ENCODE measurements around the gene TMEM248. TPM values are rescaled to one million over a fixed set of nuclear protein-coding genes. Genes with fewer than 3 reads are reported as not detected.
"Not testable (repeated sequence)": the region's sequence is repeated elsewhere in the genome, so short reads cannot be mapped to it uniquely, and the experiment has no call there.

TMEM248 gene
- total and polyA plus RNA-seq, 12 donors, result 16.6 to 161 (median 108) TPM

DNA sequence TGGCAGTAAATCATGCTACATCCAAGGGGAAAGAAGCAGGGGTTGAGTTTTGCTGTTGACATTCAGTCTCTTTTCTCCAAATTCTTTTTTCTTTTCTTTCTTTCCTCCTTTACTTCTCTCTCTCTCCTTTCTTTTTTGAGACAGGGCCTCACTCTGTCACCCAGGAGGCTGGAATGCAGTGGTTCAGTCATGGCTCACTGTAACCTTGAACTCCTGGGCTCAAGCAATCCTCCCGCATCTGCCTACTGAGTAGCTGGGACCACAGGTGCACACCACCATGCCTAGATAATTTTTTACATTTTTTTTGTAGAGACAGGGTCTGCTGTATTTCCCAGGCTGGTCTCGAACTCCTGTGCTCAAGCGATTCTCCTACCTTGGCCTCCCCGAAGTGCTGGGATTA, 39.2 kb downstream of the TMEM248 start:
- no peak overlapping the region for H3K27ac ChIP-seq
- H3K4me1 ChIP-seq (replicated peaks in 1 of 2), result no peaks in the 10 kb centered on the region
- WGBS, 4 donors, result 81 to 91% (median 87%) methylated on average over 4 of the region's 4 CpGs
- DNase-seq, result peak in 1 of 7 donors; percentile 8
- H3K4me3 ChIP-seq, result no peak overlapping the region
- no peaks in the 10 kb centered on the region for H3K27me3 ChIP-seq
- TF ChIP-seq, protein P1, sequence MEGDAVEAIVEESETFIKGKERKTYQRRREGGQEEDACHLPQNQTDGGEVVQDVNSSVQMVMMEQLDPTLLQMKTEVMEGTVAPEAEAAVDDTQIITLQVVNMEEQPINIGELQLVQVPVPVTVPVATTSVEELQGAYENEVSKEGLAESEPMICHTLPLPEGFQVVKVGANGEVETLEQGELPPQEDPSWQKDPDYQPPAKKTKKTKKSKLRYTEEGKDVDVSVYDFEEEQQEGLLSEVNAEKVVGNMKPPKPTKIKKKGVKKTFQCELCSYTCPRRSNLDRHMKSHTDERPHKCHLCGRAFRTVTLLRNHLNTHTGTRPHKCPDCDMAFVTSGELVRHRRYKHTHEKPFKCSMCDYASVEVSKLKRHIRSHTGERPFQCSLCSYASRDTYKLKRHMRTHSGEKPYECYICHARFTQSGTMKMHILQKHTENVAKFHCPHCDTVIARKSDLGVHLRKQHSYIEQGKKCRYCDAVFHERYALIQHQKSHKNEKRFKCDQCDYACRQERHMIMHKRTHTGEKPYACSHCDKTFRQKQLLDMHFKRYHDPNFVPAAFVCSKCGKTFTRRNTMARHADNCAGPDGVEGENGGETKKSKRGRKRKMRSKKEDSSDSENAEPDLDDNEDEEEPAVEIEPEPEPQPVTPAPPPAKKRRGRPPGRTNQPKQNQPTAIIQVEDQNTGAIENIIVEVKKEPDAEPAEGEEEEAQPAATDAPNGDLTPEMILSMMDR (IDR thresholded peaks at IDR 0.05), result no peak
- no peak for TF ChIP-seq POLR2A (IDR thresholded peaks at IDR 0.05)
- no peaks in the 10 kb centered on the region for H3K9me3 ChIP-seq (replicated peaks in 1 of 3)
- peaks cover 0 to 29% of the 10 kb centered on the region in 2 donors for H3K36me3 ChIP-seq (replicated peaks in 1 of 2)
- intact Hi-C loops (cut with DNase I), result no loop called here

DNA sequence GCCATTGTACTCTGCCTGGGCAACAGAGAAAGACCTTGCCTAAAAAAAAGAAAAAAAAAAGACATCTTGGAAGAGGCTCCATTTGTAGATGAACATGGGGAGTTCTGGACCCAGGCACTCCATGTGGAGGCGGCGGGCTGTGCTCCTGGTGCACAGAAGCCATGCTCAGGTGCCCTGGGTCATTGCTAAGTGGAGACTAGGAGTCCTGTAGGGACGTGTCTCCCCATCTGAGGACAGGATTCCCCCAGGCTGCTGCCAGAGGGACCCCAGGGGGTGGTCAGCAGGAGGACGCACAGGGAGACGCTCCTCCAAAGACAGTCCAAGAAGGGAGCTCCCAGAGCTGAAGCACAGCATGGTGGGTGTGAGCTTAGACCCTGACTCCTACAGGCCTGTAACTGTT, 40.1 kb downstream of the TMEM248 start:
- intact Hi-C loops (cut with DNase I), result no loop called here
- Histone ChIP-seq H3K27me3 (no peaks in the 10 kb centered on the region), H3K36me3 (replicated peaks in 1 of 2) (peaks cover 0 to 20% of the 10 kb centered on the region in 2 donors), H3K27ac (no peak overlapping the region), H3K9me3 (replicated peaks in 1 of 3) (no peaks in the 10 kb centered on the region), H3K4me3 (no peak overlapping the region), H3K4me1 (replicated peaks in 1 of 2) (no peaks in the 10 kb centered on the region)
- DNase-seq, result peak in 1 of 7 donors; percentile 3
- TF ChIP-seq POLR2A (IDR thresholded peaks at IDR 0.05), result no peak
- TF ChIP-seq, protein P1 (IDR thresholded peaks at IDR 0.05), result no peak
- WGBS, 4 donors, result 90 to 100% (median 97%) methylated on average over 3 to 5 of the region's 5 CpGs

DNA sequence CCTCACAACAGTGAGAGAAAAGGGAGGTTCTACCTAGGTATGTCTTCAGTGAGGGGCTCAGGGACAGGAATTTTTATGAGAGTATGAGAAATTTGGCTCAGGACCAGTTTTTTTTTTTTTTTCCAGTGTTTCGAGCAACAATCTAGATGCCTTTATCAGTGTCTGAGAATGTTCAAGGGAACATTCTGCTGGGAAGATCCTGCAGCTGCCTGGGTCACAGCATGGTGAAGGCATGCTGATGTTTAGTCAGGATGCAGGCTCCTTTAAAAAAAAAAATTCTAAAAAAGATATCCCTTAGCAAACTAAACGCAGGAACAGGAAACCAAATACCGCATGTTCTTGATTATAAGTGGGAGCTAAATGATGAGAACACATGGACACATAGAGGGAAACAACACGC, 43.4 kb downstream of the TMEM248 start:
- 19 to 36% (median 33%) methylated on average over 4 of the region's 4 CpGs for WGBS, 4 donors
- H3K4me1 ChIP-seq (replicated peaks in 1 of 2), result no peaks in the 10 kb centered on the region
- TF ChIP-seq POLR2A (IDR thresholded peaks at IDR 0.05), result no peak
- TF ChIP-seq, protein P1 (IDR thresholded peaks at IDR 0.05), result no peak
- H3K27ac ChIP-seq, result no peak overlapping the region
- peak in 2 of 7 donors; percentile 37 to 52 for DNase-seq
- intact Hi-C loops (cut with DNase I), result no loop called here
- H3K9me3 ChIP-seq (replicated peaks in 1 of 3), result no peaks in the 10 kb centered on the region
- no peak overlapping the region for H3K4me3 ChIP-seq
- H3K27me3 ChIP-seq, result no peaks in the 10 kb centered on the region
- no peaks in the 10 kb centered on the region for H3K36me3 ChIP-seq (replicated peaks in 1 of 2)

DNA sequence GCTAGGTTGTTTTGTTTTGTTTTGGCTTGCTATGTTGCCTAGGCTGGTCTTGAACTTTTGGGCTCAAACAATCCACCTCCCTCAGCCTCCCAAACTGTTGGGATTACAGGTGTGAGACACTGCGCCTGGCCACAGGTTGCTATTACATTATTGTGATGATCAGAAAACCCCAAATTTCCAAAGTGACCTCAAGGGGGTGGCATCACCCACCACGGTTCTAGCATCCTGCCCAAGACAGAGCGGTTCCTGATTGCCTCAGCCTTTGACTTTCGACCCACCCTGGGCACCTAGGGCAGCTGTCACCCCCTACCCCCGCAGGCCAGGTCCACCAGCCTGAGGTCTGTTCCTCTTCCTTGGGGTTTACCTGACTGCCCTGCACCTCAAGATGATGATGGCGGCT, 46.0 kb downstream of the TMEM248 start:
- no peaks in the 10 kb centered on the region for H3K4me1 ChIP-seq (replicated peaks in 1 of 2)
- H3K4me3 ChIP-seq, result no peak overlapping the region
- DNase-seq, result peak in 1 of 7 donors; percentile 1
- H3K36me3 ChIP-seq (replicated peaks in 1 of 2), result no peaks in the 10 kb centered on the region
- no peak for TF ChIP-seq POLR2A (IDR thresholded peaks at IDR 0.05)
- TF ChIP-seq, protein P1 (IDR thresholded peaks at IDR 0.05), result no peak
- intact Hi-C loops (cut with DNase I), result no loop called here
- H3K27me3 ChIP-seq, result no peaks in the 10 kb centered on the region
- H3K9me3 ChIP-seq (replicated peaks in 1 of 3), result no peaks in the 10 kb centered on the region
- H3K27ac ChIP-seq, result no peak overlapping the region
- 72 to 87% (median 83%) methylated on average over 6 of the region's 6 CpGs for WGBS, 4 donors

DNA sequence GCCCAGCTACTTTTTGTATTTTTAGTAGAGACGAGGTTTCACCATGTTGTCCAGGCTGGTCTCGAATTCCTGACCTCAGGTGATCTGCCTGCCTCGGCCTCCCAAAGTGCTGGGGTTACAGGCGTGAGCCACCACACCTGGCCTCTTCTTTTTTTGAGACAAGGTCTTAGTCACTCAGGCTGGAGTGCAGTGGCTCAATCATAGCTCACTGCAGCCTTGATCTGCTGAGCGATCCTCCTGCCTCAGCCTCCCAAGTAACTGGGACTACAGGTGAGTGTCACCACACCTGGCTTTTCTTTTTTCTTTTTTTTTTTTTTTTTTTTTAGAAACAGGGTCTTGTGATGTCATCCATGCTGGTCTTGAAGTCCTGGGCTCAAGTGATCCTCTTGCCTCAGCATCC, 48.0 kb downstream of the TMEM248 start:
- H3K27ac ChIP-seq; H3K27me3 ChIP-seq; H3K36me3 ChIP-seq (replicated peaks in 1 of 2); intact Hi-C loops (cut with DNase I); H3K4me1 ChIP-seq (replicated peaks in 1 of 2); H3K9me3 ChIP-seq (replicated peaks in 1 of 3); H3K4me3 ChIP-seq: not testable (repeated sequence)
- WGBS, 4 donors, result 89 to 98% (median 96%) methylated on average over 5 of the region's 5 CpGs
- DNase-seq, result peak in 1 of 7 donors; percentile 4

Data from adrenal gland (tissue), 12 donors.